CD14-positive monocyte (primary cell): ENCODE results near the gene CASP4. TPM values are rescaled to one million over a fixed set of nuclear protein-coding genes. Genes with fewer than 3 reads are reported as not detected.

Experiments
- DNase-seq, 3 donors: peaks; one replicate each; pipeline ENCODE4 v3.0.0-alpha.2; 2011 to 2022
- H2AFZ ChIP-seq: 2 replicates; pipeline ENCODE4 v1.6.0; 2012; ENCODE audit warnings: mild to moderate bottlenecking, low read depth, low read length, inconsistent platforms; ENCODE audit not compliant: insufficient read depth, poor library complexity, severe bottlenecking
- H3K27ac ChIP-seq, 2 donors: 1 replicate in 1 of 2; 2 replicates in 1 of 2; pipeline ENCODE4 v1.5.1; 2012 to 2013; ENCODE audit warnings: low read length in 2 of 2, control low read depth in 1 of 2, inconsistent platforms in 1 of 2, low read depth in 1 of 2, mild to moderate bottlenecking in 1 of 2
- H3K27me3 ChIP-seq, 2 donors: one replicate each; pipeline versions ENCODE4 v1.6.0 to v1.6.1; 2011 to 2013; ENCODE audit warnings: low read length in 2 of 2; ENCODE audit not compliant: control insufficient read depth in 2 of 2, insufficient read depth in 2 of 2
- H3K36me3 ChIP-seq, 2 donors: replicated peaks in 1 of 2; 1 replicate in 1 of 2; 2 replicates in 1 of 2; pipeline versions ENCODE4 v1.5.1 to v1.6.1; 2012 to 2013; ENCODE audit warnings: low read length in 2 of 2, control low read depth in 1 of 2, inconsistent platforms in 1 of 2, mild to moderate bottlenecking in 1 of 2; ENCODE audit not compliant: insufficient read depth in 2 of 2, control insufficient read depth in 1 of 2
- H3K4me1 ChIP-seq, 2 donors: 1 replicate in 1 of 2; 2 replicates in 1 of 2; pipeline versions ENCODE4 v1.5.1 to v1.6.1; 2012 to 2013; ENCODE audit warnings: low read length in 2 of 2, control low read depth in 1 of 2, inconsistent platforms in 1 of 2, mild to moderate bottlenecking in 1 of 2, moderate library complexity in 1 of 2; ENCODE audit not compliant: insufficient read depth in 2 of 2, control insufficient read depth in 1 of 2
- H3K4me2 ChIP-seq: replicated peaks from 2 replicates; pipeline ENCODE3; 2012; ENCODE audit warnings: low read length, moderate library complexity, mild to moderate bottlenecking; ENCODE audit not compliant: poor library complexity, severe bottlenecking; ENCODE audit errors: extremely low read depth
- H3K4me3 ChIP-seq, 3 experiments: fragments of 200-600 bp in 1 of 3; sonication (generic) in 1 of 3; replicated peaks in 1 of 3; 1 replicate in 2 of 3; 2 replicates in 1 of 3; pipeline ENCODE4 v1.5.1; 2011 to 2013; ENCODE audit warnings: low read length in 3 of 3, mild to moderate bottlenecking in 3 of 3, control low read depth in 2 of 3, low read depth in 2 of 3, inconsistent platforms in 1 of 3, moderate library complexity in 1 of 3
- H3K79me2 ChIP-seq: 2 replicates; pipeline ENCODE4 v1.6.0; 2012; ENCODE audit warnings: mild to moderate bottlenecking, control low read depth, inconsistent platforms, low read length, moderate library complexity; ENCODE audit not compliant: insufficient read depth
- H3K9ac ChIP-seq: 2 replicates; pipeline ENCODE4 v1.6.0; 2017; ENCODE audit warnings: low read length, mild to moderate bottlenecking; ENCODE audit not compliant: insufficient read depth, poor library complexity, severe bottlenecking
- H3K9me3 ChIP-seq, 2 donors: replicated peaks in 1 of 2; 1 replicate in 1 of 2; 2 replicates in 1 of 2; pipeline versions ENCODE4 v1.5.1 to v1.6.1; 2012 to 2013; ENCODE audit warnings: low read length in 2 of 2, control low read depth in 1 of 2; ENCODE audit not compliant: control insufficient read depth in 1 of 2, insufficient read depth in 1 of 2
- H4K20me1 ChIP-seq: 2 replicates; pipeline ENCODE4 v1.6.0; 2012; ENCODE audit warnings: mild to moderate bottlenecking, low read length, control low read depth, moderate library complexity; ENCODE audit not compliant: insufficient read depth
- H3K27ac Mint-ChIP-seq, 7 donors: one replicate each; pipeline ENCODE4 v1.8.0; 2020; ENCODE audit warnings: mild to moderate bottlenecking in 7 of 7, mixed read lengths in 7 of 7, moderate library complexity in 6 of 7, inconsistent platforms in 2 of 7
- H3K27me3 Mint-ChIP-seq, 3 donors: one replicate each; pipeline ENCODE4 v1.8.0; 2021 to 2022; ENCODE audit warnings: low read depth in 3 of 3, mild to moderate bottlenecking in 3 of 3, mixed read lengths in 3 of 3, moderate library complexity in 3 of 3, inconsistent platforms in 1 of 3
- H3K36me3 Mint-ChIP-seq, 2 donors: one replicate each; pipeline ENCODE4 v1.8.0; 2020; ENCODE audit warnings: mixed read lengths in 2 of 2, inconsistent platforms in 1 of 2, mild to moderate bottlenecking in 1 of 2
- H3K4me1 Mint-ChIP-seq: one replicate; pipeline ENCODE4 v1.8.0; 2020; ENCODE audit warnings: mild to moderate bottlenecking, mixed read lengths
- H3K4me3 Mint-ChIP-seq, 2 donors: one replicate each; pipeline ENCODE4 v1.8.0; 2020; ENCODE audit warnings: mild to moderate bottlenecking in 2 of 2, mixed read lengths in 2 of 2, moderate library complexity in 1 of 2
- H3K9me3 Mint-ChIP-seq, 7 donors: one replicate each; pipeline ENCODE4 v1.8.0; 2020 to 2022; ENCODE audit warnings: mixed read lengths in 7 of 7, mild to moderate bottlenecking in 6 of 7, moderate library complexity in 6 of 7, inconsistent platforms in 2 of 7
- WGBS: methylation state at CpG from one replicate; pipeline ENCODE4 v1.1.5; 2013; ENCODE audit warnings: missing lambda C conversion rate; ENCODE audit not compliant: insufficient coverage; 5-methylcytosine and 5-hydroxymethylcytosine counted together
- intact Hi-C, 2 donors: fragments of 100-400 bp; cut with micrococcal nuclease; formaldehyde crosslinking; loops; one replicate each; pipeline versions ENCODE4 v1.15.0 to v1.15.1; 2023
- polyA plus RNA-seq, 3 donors: library from polyadenylated mRNA; depleted of rRNA in 1 of 3; unstranded in 2 of 3; stranded (reverse) in 1 of 3; fragments of 300-500 nt in 2 of 3; fragments of >200 nt in 1 of 3; fragmentation: Illumina TruSeq in 2 of 3; gene quantifications; 1 replicate in 2 of 3; 2 replicates in 1 of 3; pipeline ENCODE4 v1.2.3, GENCODE V29; 2012 to 2021
- TF ChIP-seq, protein P1 (sequence below): fragments of 200-600 bp; IDR thresholded peaks from one replicate; pipeline ENCODE4 v1.8.0; 2022; ENCODE audit warnings: antibody characterized with exemption, mild to moderate bottlenecking

Gene CASP4
- polyA plus RNA-seq, 3 donors: 148 to 213 (median 163) TPM

DNA sequence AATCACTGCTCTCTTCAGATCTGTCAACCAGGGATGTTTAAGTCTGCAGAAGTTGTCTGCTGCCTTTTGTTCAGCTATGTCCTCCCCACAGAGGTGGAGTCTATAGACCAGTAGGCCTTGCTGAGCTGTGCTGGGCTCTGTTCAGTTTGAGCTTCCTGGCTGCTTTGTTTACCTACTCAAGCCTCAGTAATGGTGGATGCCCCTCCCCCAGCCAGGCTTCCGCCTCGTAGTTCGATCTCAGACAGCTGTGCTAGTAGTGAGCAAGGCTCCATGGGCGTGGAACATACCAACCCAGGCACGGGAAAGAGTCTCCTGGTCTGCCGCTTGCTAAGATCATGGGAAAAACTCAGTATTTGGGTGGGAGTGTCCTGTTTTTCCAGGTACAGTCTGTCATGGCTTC lies 42.5 kb downstream of the CASP4 start:
- Histone ChIP-seq H3K79me2 (no peaks in the 10 kb centered on the region), H3K27ac (no peak overlapping the region), H3K4me2 (no peak overlapping the region), H3K4me3 (no peak overlapping the region), H2AFZ (no peak overlapping the region), H3K9ac (no peak overlapping the region), H3K27me3 (no peaks in the 10 kb centered on the region), H4K20me1 (no peaks in the 10 kb centered on the region), H3K4me1 (no peaks in the 10 kb centered on the region), H3K9me3 (peaks cover 0 to 16% of the 10 kb centered on the region in 2 donors), H3K36me3 (no peaks in the 10 kb centered on the region)
- 95% methylated on average over 6 of the region's 6 CpGs for WGBS
- intact Hi-C loops: no loop called here
- TF ChIP-seq, protein P1, sequence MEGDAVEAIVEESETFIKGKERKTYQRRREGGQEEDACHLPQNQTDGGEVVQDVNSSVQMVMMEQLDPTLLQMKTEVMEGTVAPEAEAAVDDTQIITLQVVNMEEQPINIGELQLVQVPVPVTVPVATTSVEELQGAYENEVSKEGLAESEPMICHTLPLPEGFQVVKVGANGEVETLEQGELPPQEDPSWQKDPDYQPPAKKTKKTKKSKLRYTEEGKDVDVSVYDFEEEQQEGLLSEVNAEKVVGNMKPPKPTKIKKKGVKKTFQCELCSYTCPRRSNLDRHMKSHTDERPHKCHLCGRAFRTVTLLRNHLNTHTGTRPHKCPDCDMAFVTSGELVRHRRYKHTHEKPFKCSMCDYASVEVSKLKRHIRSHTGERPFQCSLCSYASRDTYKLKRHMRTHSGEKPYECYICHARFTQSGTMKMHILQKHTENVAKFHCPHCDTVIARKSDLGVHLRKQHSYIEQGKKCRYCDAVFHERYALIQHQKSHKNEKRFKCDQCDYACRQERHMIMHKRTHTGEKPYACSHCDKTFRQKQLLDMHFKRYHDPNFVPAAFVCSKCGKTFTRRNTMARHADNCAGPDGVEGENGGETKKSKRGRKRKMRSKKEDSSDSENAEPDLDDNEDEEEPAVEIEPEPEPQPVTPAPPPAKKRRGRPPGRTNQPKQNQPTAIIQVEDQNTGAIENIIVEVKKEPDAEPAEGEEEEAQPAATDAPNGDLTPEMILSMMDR: no peak
- no peaks in the 10 kb centered on the region for H3K27me3 Mint-ChIP-seq
- no peaks in the 10 kb centered on the region for H3K36me3 Mint-ChIP-seq
- DNase-seq: no peak
- no peak overlapping the region for H3K27ac Mint-ChIP-seq
- no peak overlapping the region for H3K4me3 Mint-ChIP-seq
- peaks cover 12 to 28% (median 15%) of the 10 kb centered on the region in 7 donors for H3K9me3 Mint-ChIP-seq
- H3K4me1 Mint-ChIP-seq: no peaks in the 10 kb centered on the region

DNA sequence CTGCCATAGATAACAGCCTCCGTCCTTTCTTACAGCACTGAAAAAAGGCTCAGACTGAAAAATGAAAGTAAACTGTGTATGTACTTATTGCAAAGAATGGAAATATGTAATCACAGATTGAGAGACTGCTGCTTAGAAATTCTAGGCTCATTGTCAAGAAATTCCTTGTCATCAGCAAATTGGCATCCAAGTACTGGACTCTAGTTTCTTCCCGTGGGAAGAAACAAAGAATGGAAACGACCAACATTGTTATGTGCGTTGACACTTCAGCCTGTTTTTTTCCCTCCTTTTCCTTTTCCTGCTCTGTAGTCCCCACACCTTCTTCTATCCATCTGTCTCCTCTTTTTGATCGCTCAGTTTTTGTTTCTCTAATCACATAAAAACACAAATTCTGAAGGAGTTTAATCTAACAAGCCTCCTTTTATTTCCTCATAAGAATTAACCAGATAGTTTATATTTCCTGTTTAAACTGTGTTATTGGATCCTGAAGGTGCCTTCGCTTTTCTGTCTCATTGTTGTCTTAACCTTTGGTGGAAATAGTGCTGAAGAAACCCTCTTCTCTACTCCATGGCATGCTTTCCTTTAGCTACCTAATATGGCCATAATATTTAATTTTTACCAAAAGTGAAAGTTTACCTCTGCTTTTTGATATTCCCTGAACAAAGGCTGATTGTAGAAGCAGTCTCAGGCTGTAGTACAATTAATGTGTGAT lies 50.1 kb downstream of the CASP4 start:
- Histone ChIP-seq H2AFZ (peak overlapping the region; percentile 74), H3K9me3 (no peaks in the 10 kb centered on the region), H3K9ac (peak overlapping the region; percentile 47), H3K36me3 (no peaks in the 10 kb centered on the region), H3K4me1 (peaks cover 0 to 6% of the 10 kb centered on the region in 2 donors), H3K27ac (peak overlapping the region in 1 of 2 donors; percentile 18), H4K20me1 (no peaks in the 10 kb centered on the region), H3K27me3 (no peaks in the 10 kb centered on the region), H3K4me2 (peak overlapping the region; percentile 62), H3K4me3 (peak overlapping the region; percentile 32 to 74 (median 66)), H3K79me2 (no peaks in the 10 kb centered on the region)
- Mint-ChIP-seq H3K9me3 (peaks cover 0 to 3% (median 0%) of the 10 kb centered on the region in 7 donors), H3K4me1 (peaks cover 15% of the 10 kb centered on the region), H3K4me3 (peak overlapping the region; percentile 72 to 88), H3K36me3 (no peaks in the 10 kb centered on the region), H3K27me3 (peaks cover 0 to 1% (median 0%) of the 10 kb centered on the region in 3 donors), H3K27ac (peak overlapping the region in 3 of 7 donors; percentile 1 to 71 (median 9))
- WGBS: 0% methylated on average over 3 of the region's 6 CpGs
- TF ChIP-seq, protein P1: no peak
- no peak for DNase-seq
- intact Hi-C loops: no loop called here
